ENCODE results near the gene NVL.

NVL gene

GRCh38 chr1:224331824-224332223, 1.9 kb upstream of the NVL start:
- Histone ChIP-seq H3K9me3 (ENCODE audit: insufficient read depth, low read length, severe bottlenecking) (no peaks in the 10 kb centered on the region), H3K4me2 (ENCODE audit: insufficient read depth, low read length) (no peak overlapping the region), H3K4me3 (ENCODE audit: low read depth in 1 of 2, low read length in 2 of 2) (no peak overlapping the region), H3K9ac (ENCODE audit: low read depth, low read length) (no peak overlapping the region), H3K27me3 (ENCODE audit: insufficient read depth, low read length, poor library complexity) (no peaks in the 10 kb centered on the region), H3K4me1 (ENCODE audit: insufficient read depth, low read length) (peaks cover 41% of the 10 kb centered on the region), H3K36me3 (ENCODE audit: insufficient read depth, low read length) (peaks cover 7% of the 10 kb centered on the region), H3K79me2 (ENCODE audit: insufficient read depth, low read length) (peaks cover 32% of the 10 kb centered on the region), H4K20me1 (ENCODE audit: insufficient read depth, low read length) (peaks cover 4% of the 10 kb centered on the region; the same call in 1 of the 2 replicates), H3K27ac (ENCODE audit: low read length) (no peak overlapping the region), H2AFZ (ENCODE audit: low read depth, low read length) (no peak overlapping the region)
- no peak for DNase-seq
- no peak for ATAC-seq (ENCODE audit: insufficient read depth, low read depth)
- TF ChIP-seq EZH2 (IDR thresholded peaks at IDR 0.05; ENCODE audit: borderline replicate concordance, low read depth, low read length, severe bottlenecking) (no peak), CTCF (IDR thresholded peaks at IDR 0.05; ENCODE audit: borderline replicate concordance, extremely low read depth, low read length, poor library complexity, severe bottlenecking) (no peak)

GRCh38 chr1:224331326-224331725, 1.4 kb upstream of the NVL start:
- no peak for ATAC-seq (ENCODE audit: insufficient read depth, low read depth)
- H3K79me2 ChIP-seq (ENCODE audit: insufficient read depth, low read length), result peaks cover 37% of the 10 kb centered on the region
- DNase-seq, result no peak
- H3K36me3 ChIP-seq (ENCODE audit: insufficient read depth, low read length), result peaks cover 7% of the 10 kb centered on the region
- H3K27ac ChIP-seq (ENCODE audit: low read length), result no peak overlapping the region
- H3K4me2 ChIP-seq (ENCODE audit: insufficient read depth, low read length), result peak overlapping the region; percentile 69
- no peak for TF ChIP-seq CTCF (IDR thresholded peaks at IDR 0.05; ENCODE audit: borderline replicate concordance, extremely low read depth, low read length, poor library complexity, severe bottlenecking)
- no peak for TF ChIP-seq EZH2 (IDR thresholded peaks at IDR 0.05; ENCODE audit: borderline replicate concordance, low read depth, low read length, severe bottlenecking)
- peaks cover 44% of the 10 kb centered on the region for H3K4me1 ChIP-seq (ENCODE audit: insufficient read depth, low read length)
- H4K20me1 ChIP-seq (ENCODE audit: insufficient read depth, low read length), result peaks cover 4% of the 10 kb centered on the region; the same call in 1 of the 2 replicates
- H3K4me3 ChIP-seq (ENCODE audit: low read depth in 1 of 2, low read length in 2 of 2), result peak overlapping the region; percentile 89 to 92; a peak in 2 of 4 replicates
- no peaks in the 10 kb centered on the region for H3K9me3 ChIP-seq (ENCODE audit: insufficient read depth, low read length, severe bottlenecking)
- H3K27me3 ChIP-seq (ENCODE audit: insufficient read depth, low read length, poor library complexity), result no peaks in the 10 kb centered on the region
- H3K9ac ChIP-seq (ENCODE audit: low read depth, low read length), result peak overlapping the region; percentile 74
- H2AFZ ChIP-seq (ENCODE audit: low read depth, low read length), result no peak overlapping the region

GRCh38 chr1:224329484-224329841, 509 bp downstream of the NVL start:
- peaks cover 12% of the 10 kb centered on the region for H3K36me3 ChIP-seq (ENCODE audit: insufficient read depth, low read length)
- H3K27me3 ChIP-seq (ENCODE audit: insufficient read depth, low read length, poor library complexity), result no peaks in the 10 kb centered on the region
- peak overlapping the region; percentile 95 for H3K27ac ChIP-seq (ENCODE audit: low read length)
- peak overlapping the region; percentile 69 for H3K4me2 ChIP-seq (ENCODE audit: insufficient read depth, low read length)
- H3K9me3 ChIP-seq (ENCODE audit: insufficient read depth, low read length, severe bottlenecking), result no peaks in the 10 kb centered on the region
- H3K4me3 ChIP-seq (ENCODE audit: low read depth in 1 of 2, low read length in 2 of 2), result peak overlapping the region; percentile 89 to 92
- H3K4me1 ChIP-seq (ENCODE audit: insufficient read depth, low read length), result peaks cover 44% of the 10 kb centered on the region
- ATAC-seq (ENCODE audit: insufficient read depth, low read depth), result no peak
- H4K20me1 ChIP-seq (ENCODE audit: insufficient read depth, low read length), result peaks cover 4% of the 10 kb centered on the region; the same call in 1 of the 2 replicates
- peaks cover 50% of the 10 kb centered on the region for H3K79me2 ChIP-seq (ENCODE audit: insufficient read depth, low read length)
- DNase-seq, result no peak
- no peak for TF ChIP-seq CTCF (IDR thresholded peaks at IDR 0.05; ENCODE audit: borderline replicate concordance, extremely low read depth, low read length, poor library complexity, severe bottlenecking)
- no peak for TF ChIP-seq EZH2 (IDR thresholded peaks at IDR 0.05; ENCODE audit: borderline replicate concordance, low read depth, low read length, severe bottlenecking)
- peak overlapping the region; percentile 94 for H2AFZ ChIP-seq (ENCODE audit: low read depth, low read length)
- H3K9ac ChIP-seq (ENCODE audit: low read depth, low read length), result peak overlapping the region; percentile 74

Data from DND-41 (cell line).